HCT116 (cell line): Measurements from ENCODE around the gene NUTM2E. TPM values are rescaled to one million over a fixed set of nuclear protein-coding genes. Genes with fewer than 3 reads are reported as not detected.
A peak's percentile ranks its signal among the peaks of the same experiment; 100 is the strongest.
"Not testable (repeated sequence)": the region's sequence is repeated elsewhere in the genome, so short reads cannot be mapped to it uniquely, and the experiment has no call there.

Experiments
- ATAC-seq: fragments of 200-7000 bp; cut with Tn5 transposase; 2 replicates; pipeline ENCODE4 v1.9.1; 2020; ENCODE audit warnings: mild to moderate bottlenecking, moderate library complexity
- BruUV-seq: library from RNA; stranded (reverse); fragments of 400-500 nt; replicated peaks from 2 replicates; lab custom pipeline; 2021; lab: Mats Ljungman, UMichigan
- CTCF ChIA-PET: fragments of 300-600 bp; sonication (Branson Sonifier 250); formaldehyde crosslinking; loops from one replicate; lab custom pipeline; 2021; ENCODE audit warnings: antibody characterized with exemption; lab: Charles Lee
- POLR2A ChIA-PET: fragments of 300-600, 350-600 bp; sonication (Branson Sonifier 250); formaldehyde crosslinking; loops from one replicate; lab custom pipeline; 2021; ENCODE audit warnings: antibody characterized with exemption; lab: Charles Lee
- RAD21 ChIA-PET, 2 experiments: fragments of 300-600 bp; sonication (Branson Sonifier 250); formaldehyde crosslinking; loops; one replicate each; lab custom pipeline; 2023; ENCODE audit warnings: low total read pairs in 2 of 2; ENCODE audit not compliant: uncharacterized antibody in 2 of 2, unreplicated experiment in 2 of 2, low non-redundant PET in 1 of 2; lab: Charles Lee
- DNase-seq: peaks from one replicate; pipeline ENCODE4 v3.0.0-alpha.2; 2010; ENCODE audit warnings: low read depth, low spot score
- H2AFZ ChIP-seq: fragments of 200-600 bp; shearing (Covaris generic), sonication (generic); 2 replicates; pipeline ENCODE4 v1.6.1; 2017; ENCODE audit warnings: low read depth, mixed run types, mixed read lengths, antibody characterized with exemption, low read length; ENCODE audit not compliant: poor library complexity, severe bottlenecking
- H3K27ac ChIP-seq: 2 replicates; pipeline ENCODE4 v1.5.1; 2012; ENCODE audit warnings: low read depth, low read length
- H3K27me3 ChIP-seq: fragments of 200-600 bp; sonication (generic); 2 replicates; pipeline ENCODE4 v1.6.1; 2016; ENCODE audit warnings: mixed run types, low read length, mixed read lengths; ENCODE audit not compliant: insufficient read depth
- H3K36me3 ChIP-seq, 2 experiments: fragments of 200-500 bp in 1 of 2; fragments of 200-600 bp in 1 of 2; sonication (Bioruptor generic) in 1 of 2; sonication (generic) in 1 of 2; 2 replicates each; pipeline versions ENCODE4 v1.5.1 to v1.6.1; 2014 to 2016; ENCODE audit warnings: low read length in 2 of 2, inconsistent platforms in 1 of 2, mixed read lengths in 1 of 2, mixed run types in 1 of 2; ENCODE audit not compliant: insufficient read depth in 2 of 2, control insufficient read depth in 1 of 2
- H3K4me1 ChIP-seq, 2 experiments: fragments of 200-600 bp in 1 of 2; sonication (generic) in 1 of 2; 2 replicates each; pipeline versions ENCODE4 v1.5.1 to v1.6.1; 2012 to 2017; ENCODE audit warnings: low read length in 2 of 2, inconsistent platforms in 1 of 2, mild to moderate bottlenecking in 1 of 2, mixed read lengths in 1 of 2, mixed run types in 1 of 2, moderate library complexity in 1 of 2; ENCODE audit not compliant: insufficient read depth in 2 of 2, control insufficient read depth in 1 of 2
- H3K4me2 ChIP-seq: fragments of 200-600 bp; sonication (generic); 2 replicates; pipeline ENCODE4 v1.6.1; 2017; ENCODE audit warnings: mixed run types, low read length, mixed read lengths
- H3K4me3 ChIP-seq, 2 experiments: fragments of 200-600 bp in 1 of 2; sonication (generic) in 1 of 2; replicated peaks in 1 of 2; 2 replicates each; pipeline ENCODE4 v1.5.1; 2011 to 2016; ENCODE audit warnings: low read length in 2 of 2, control low read depth in 1 of 2, low read depth in 1 of 2, mild to moderate bottlenecking in 1 of 2, mixed read lengths in 1 of 2, mixed run types in 1 of 2
- H3K79me2 ChIP-seq: fragments of 200-600 bp; sonication (generic); 2 replicates; pipeline ENCODE4 v1.6.1; 2017; ENCODE audit warnings: mild to moderate bottlenecking, mixed run types, low read length, moderate library complexity, mixed read lengths; ENCODE audit not compliant: insufficient read depth
- H3K9ac ChIP-seq: fragments of 200-600 bp; sonication (generic); 2 replicates; pipeline ENCODE4 v1.6.1; 2016; ENCODE audit warnings: low read length, mixed read lengths
- H3K9me2 ChIP-seq: fragments of 200-600 bp; sonication (generic), shearing (Covaris generic); 2 replicates; pipeline ENCODE4 v1.6.1; 2017; ENCODE audit warnings: mixed run types, mild to moderate bottlenecking, moderate library complexity; ENCODE audit not compliant: insufficient read depth
- H3K9me3 ChIP-seq, 2 experiments: fragments of 200-500 bp in 1 of 2; fragments of 200-600 bp in 1 of 2; sonication (Bioruptor generic) in 1 of 2; sonication (generic) in 1 of 2; 2 replicates each; pipeline ENCODE4 v1.6.1; 2014 to 2017; ENCODE audit warnings: low read length in 2 of 2, mixed read lengths in 2 of 2, inconsistent platforms in 1 of 2, low read depth in 1 of 2, mild to moderate bottlenecking in 1 of 2, mixed run types in 1 of 2, moderate library complexity in 1 of 2; ENCODE audit not compliant: control insufficient read depth in 1 of 2, insufficient read depth in 1 of 2
- H4K20me1 ChIP-seq: fragments of 200-600 bp; sonication (generic), shearing (Covaris generic); 2 replicates; pipeline ENCODE4 v1.6.1; 2017; ENCODE audit warnings: mixed run types, mild to moderate bottlenecking, moderate library complexity; ENCODE audit not compliant: insufficient read depth
- CTCF ChIP-seq, 3 experiments: fragments of 200-600 bp in 1 of 3; sonication (generic) in 1 of 3; IDR thresholded peaks in 2 of 3; conservative IDR thresholded peaks in 1 of 3; 2 replicates each; pipeline ENCODE4 v1.5.1; 2012 to 2017; ENCODE audit warnings: low read depth in 2 of 3, low read length in 2 of 3, antibody characterized with exemption in 1 of 3, borderline replicate concordance in 1 of 3, control low read depth in 1 of 3, mild to moderate bottlenecking in 1 of 3, mixed read lengths in 1 of 3, mixed run types in 1 of 3, moderate library complexity in 1 of 3; ENCODE audit not compliant: insufficient read depth in 1 of 3
- MAX ChIP-seq: IDR thresholded peaks from 2 replicates; pipeline ENCODE4 v1.6.1; 2012
- RAD21 ChIP-seq: IDR thresholded peaks from 2 replicates; pipeline ENCODE4 v1.6.1; 2012; ENCODE audit warnings: low read depth, mild to moderate bottlenecking
- intact Hi-C: fragments of 100-400 bp; cut with micrococcal nuclease; formaldehyde crosslinking; loops from 2 replicates; pipeline ENCODE4 v1.10.0; 2022
- total RNA-seq: library from RNA; stranded (reverse); gene quantifications from one replicate; pipeline ENCODE4 v1.2.1, GENCODE V29; 2021; ENCODE audit not compliant: unreplicated experiment

NUTM2E gene
- total RNA-seq, 1 experiment from 2014 or later: 0.15 TPM

GRCh38 chr10:79779310-79779938 lies 47.1 kb upstream of the NUTM2E start:
- H3K9me2 ChIP-seq, H3K9ac ChIP-seq, H2AFZ ChIP-seq, H3K27me3 ChIP-seq, H3K27ac ChIP-seq, H4K20me1 ChIP-seq, H3K4me2 ChIP-seq, H3K36me3 ChIP-seq, BruUV-seq, H3K79me2 ChIP-seq, H3K4me3 ChIP-seq, H3K4me1 ChIP-seq, intact Hi-C loops, POLR2A ChIA-PET, RAD21 ChIA-PET, CTCF ChIA-PET, H3K9me3 ChIP-seq: not testable (repeated sequence)
- 0 out of 2 replicates have a peak, but pooled peaks have one; percentile 25 for TF ChIP-seq MAX
- peak; percentile 35 to 59 (median 58); a peak in 4 of 6 replicates for TF ChIP-seq CTCF (IDR thresholded peaks at IDR 0.05 in 2 of 3, conservative IDR thresholded peaks at IDR 0.05 in 1 of 3; ENCODE audit: borderline replicate concordance in 1 of 3, insufficient read depth in 1 of 3, low read depth in 2 of 3, low read length in 2 of 3)
- TF ChIP-seq RAD21: peak; percentile 53
- DNase-seq: peak; percentile 54
- ATAC-seq: peak; percentile 99

GRCh38 chr10:79779992-79780391 lies 46.5 kb upstream of the NUTM2E start:
- H3K27ac ChIP-seq, RAD21 ChIA-PET, H3K9me3 ChIP-seq, H3K79me2 ChIP-seq, H3K9ac ChIP-seq, intact Hi-C loops, CTCF ChIA-PET, DNase-seq, H3K27me3 ChIP-seq, H3K4me3 ChIP-seq, POLR2A ChIA-PET, ATAC-seq, H3K4me1 ChIP-seq, H3K9me2 ChIP-seq, H3K4me2 ChIP-seq, H4K20me1 ChIP-seq, BruUV-seq, H2AFZ ChIP-seq, H3K36me3 ChIP-seq: not testable (repeated sequence)

- POLR2A ChIA-PET, ATAC-seq: not testable (repeated sequence)
These were observed 45.0 kb upstream of the NUTM2E start for GRCh38 chr10:79781584-79781983.

More at GRCh38 chr10:79781584-79781983, 45.0 kb upstream of the NUTM2E start:
- DNase-seq, H3K9me3 ChIP-seq, H3K27me3 ChIP-seq, H3K4me1 ChIP-seq, H3K27ac ChIP-seq, BruUV-seq, H2AFZ ChIP-seq, RAD21 ChIA-PET, H3K4me3 ChIP-seq, CTCF ChIA-PET, H4K20me1 ChIP-seq, H3K36me3 ChIP-seq, intact Hi-C loops, H3K9ac ChIP-seq, H3K4me2 ChIP-seq, H3K9me2 ChIP-seq, H3K79me2 ChIP-seq: not testable (repeated sequence)
